ENCODE results near the gene ZNRF1. TPM values are rescaled to one million over a fixed set of nuclear protein-coding genes. Genes with fewer than 3 reads are reported as not detected.

The ZNRF1 gene
- total RNA-seq, 2 experiments from 2014 or later = 5.6 to 8.3 TPM

GRCh38 chr16:75027520-75028300 is 28.9 kb downstream of the ZNRF1 start:
- H3K27ac Mint-ChIP-seq = no peak overlapping the region
- H3K4me1 Mint-ChIP-seq = peaks cover 15% of the 10 kb centered on the region
- DNase-seq = no peak
- no peaks in the 10 kb centered on the region for H3K27me3 Mint-ChIP-seq
- no peak overlapping the region for H3K4me3 Mint-ChIP-seq
- peaks cover 2% of the 10 kb centered on the region for H3K9me3 Mint-ChIP-seq
- peaks cover 3% of the 10 kb centered on the region for H3K36me3 Mint-ChIP-seq

- H3K4me3 Mint-ChIP-seq = no peak overlapping the region
- DNase-seq = no peak
- no peak overlapping the region for H3K27ac Mint-ChIP-seq
- H3K36me3 Mint-ChIP-seq = no peaks in the 10 kb centered on the region
- H3K9me3 Mint-ChIP-seq = no peaks in the 10 kb centered on the region
- no peaks in the 10 kb centered on the region for H3K27me3 Mint-ChIP-seq
- H3K4me1 Mint-ChIP-seq = peaks cover 10% of the 10 kb centered on the region
Observed at GRCh38 chr16:75028544-75029135, 29.8 kb downstream of the ZNRF1 start.

- no peaks in the 10 kb centered on the region for H3K9me3 Mint-ChIP-seq
Observed at GRCh38 chr16:75029854-75030253, 31.0 kb downstream of the ZNRF1 start.

GRCh38 chr16:75032655-75033054 is 33.8 kb downstream of the ZNRF1 start:
- H3K4me3 Mint-ChIP-seq = no peak overlapping the region
- peaks cover 8% of the 10 kb centered on the region for H3K36me3 Mint-ChIP-seq
- peaks cover 2% of the 10 kb centered on the region for H3K9me3 Mint-ChIP-seq

More at GRCh38 chr16:75029854-75030253, 31.0 kb downstream of the ZNRF1 start:
- no peaks in the 10 kb centered on the region for H3K36me3 Mint-ChIP-seq
- H3K27ac Mint-ChIP-seq = no peak overlapping the region
- no peaks in the 10 kb centered on the region for H3K27me3 Mint-ChIP-seq
- peaks cover 3% of the 10 kb centered on the region for H3K4me1 Mint-ChIP-seq
- no peak overlapping the region for H3K4me3 Mint-ChIP-seq
- DNase-seq = no peak

DNA sequence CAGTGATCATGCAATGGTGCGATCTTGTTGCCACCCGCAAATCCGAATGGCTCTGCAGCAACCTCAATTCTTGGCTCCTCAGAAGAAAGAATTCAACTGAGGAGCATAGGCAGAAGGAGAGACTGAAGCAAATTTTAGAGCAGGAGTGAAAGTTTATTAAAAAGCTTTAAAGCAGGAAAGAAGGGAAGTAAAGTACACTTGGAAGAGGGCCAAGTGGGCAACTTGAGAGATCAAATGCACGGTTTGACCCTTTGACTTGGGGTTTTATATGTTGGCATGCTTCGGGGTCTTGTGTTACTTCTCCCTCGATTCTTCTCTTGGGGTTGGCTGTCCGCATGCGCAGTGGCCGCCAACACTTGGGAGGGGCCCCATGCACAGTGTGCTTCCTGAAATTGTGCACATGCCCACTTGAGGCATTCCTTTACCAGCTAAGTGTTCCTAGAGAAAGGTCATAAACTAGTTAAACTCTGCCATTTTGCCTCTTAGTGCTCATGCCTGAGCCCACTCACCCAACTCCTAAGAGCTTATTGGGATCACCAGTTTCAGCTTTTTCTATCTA is 36.7 kb downstream of the ZNRF1 start:
- Mint-ChIP-seq H3K4me1 (peaks cover 5% of the 10 kb centered on the region), H3K36me3 (peaks cover 19% of the 10 kb centered on the region), H3K27ac (no peak overlapping the region)

More at GRCh38 chr16:75032655-75033054, 33.8 kb downstream of the ZNRF1 start:
- H3K27me3 Mint-ChIP-seq = no peaks in the 10 kb centered on the region
- no peaks in the 10 kb centered on the region for H3K4me1 Mint-ChIP-seq
- no peak for DNase-seq
- no peak overlapping the region for H3K27ac Mint-ChIP-seq

DNA sequence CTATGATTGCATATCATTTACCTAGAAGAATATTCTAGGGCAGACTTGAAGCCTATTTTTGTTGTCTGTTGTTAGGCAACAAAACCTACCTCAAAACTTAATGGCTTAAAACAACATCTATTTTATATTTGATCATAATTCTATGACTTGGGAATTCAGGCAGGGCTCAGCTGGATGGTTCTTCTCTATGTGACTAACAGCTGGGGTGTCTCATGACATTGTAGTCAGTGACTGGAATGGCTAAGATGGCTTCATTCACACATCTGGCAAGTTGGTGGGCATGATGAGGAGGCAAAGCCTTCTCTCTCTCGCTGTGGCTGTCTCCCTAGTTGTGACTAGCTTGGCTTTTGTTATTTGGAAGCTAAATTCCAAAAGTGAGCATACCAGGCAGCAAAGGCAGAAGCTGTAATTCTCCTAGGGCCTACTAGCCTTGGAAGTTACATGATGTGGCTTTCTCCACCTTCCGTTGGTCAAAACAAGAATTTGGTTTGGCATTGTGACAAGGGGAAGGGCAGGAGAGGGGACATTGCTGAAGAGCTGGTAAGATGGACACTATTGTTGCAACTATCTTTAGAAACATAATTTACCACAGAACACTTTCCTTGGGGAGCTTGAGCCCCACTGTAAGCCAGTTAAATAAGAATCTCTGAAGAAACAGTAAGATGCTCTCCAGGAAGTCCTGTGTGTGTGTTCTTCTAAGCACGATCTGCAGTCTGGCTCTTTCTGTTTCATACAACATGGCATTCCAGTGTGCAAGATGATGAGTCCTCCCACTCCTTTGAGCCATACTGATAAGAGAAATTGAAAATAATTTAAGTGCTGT is 39.4 kb downstream of the ZNRF1 start:
- no peak overlapping the region for H3K4me3 Mint-ChIP-seq
- no peak overlapping the region for H3K27ac Mint-ChIP-seq
- DNase-seq = no peak
- H3K4me1 Mint-ChIP-seq = peaks cover 5% of the 10 kb centered on the region
- peaks cover 6% of the 10 kb centered on the region for H3K9me3 Mint-ChIP-seq
- no peaks in the 10 kb centered on the region for H3K27me3 Mint-ChIP-seq
- H3K36me3 Mint-ChIP-seq = peaks cover 19% of the 10 kb centered on the region

More for the DNA sequence above, 36.7 kb downstream of the ZNRF1 start:
- peaks cover 6% of the 10 kb centered on the region for H3K9me3 Mint-ChIP-seq
- H3K27me3 Mint-ChIP-seq = no peaks in the 10 kb centered on the region
- no peak overlapping the region for H3K4me3 Mint-ChIP-seq
- DNase-seq = no peak

- Mint-ChIP-seq H3K27me3 (no peaks in the 10 kb centered on the region), H3K27ac (no peak overlapping the region), H3K36me3 (peaks cover 19% of the 10 kb centered on the region), H3K4me3 (no peak overlapping the region), H3K4me1 (peaks cover 5% of the 10 kb centered on the region), H3K9me3 (peaks cover 6% of the 10 kb centered on the region)
- DNase-seq = no peak
Observed at GRCh38 chr16:75039941-75040340, 41.1 kb downstream of the ZNRF1 start.

- H3K27ac Mint-ChIP-seq = no peak overlapping the region
- no peak for DNase-seq
Observed at GRCh38 chr16:75042426-75043174, 43.8 kb downstream of the ZNRF1 start.

GRCh38 chr16:75043175-75043895 is 44.5 kb downstream of the ZNRF1 start:
- Mint-ChIP-seq H3K4me3 (no peak overlapping the region), H3K27me3 (no peaks in the 10 kb centered on the region), H3K36me3 (peaks cover 4% of the 10 kb centered on the region), H3K4me1 (peaks cover 5% of the 10 kb centered on the region), H3K27ac (no peak overlapping the region), H3K9me3 (no peaks in the 10 kb centered on the region)
- no peak for DNase-seq

More at GRCh38 chr16:75042426-75043174, 43.8 kb downstream of the ZNRF1 start:
- peaks cover 4% of the 10 kb centered on the region for H3K9me3 Mint-ChIP-seq
- H3K4me1 Mint-ChIP-seq = peaks cover 5% of the 10 kb centered on the region
- peaks cover 12% of the 10 kb centered on the region for H3K36me3 Mint-ChIP-seq
- H3K4me3 Mint-ChIP-seq = no peak overlapping the region
- H3K27me3 Mint-ChIP-seq = no peaks in the 10 kb centered on the region

- Mint-ChIP-seq H3K36me3 (no peaks in the 10 kb centered on the region), H3K27ac (no peak overlapping the region), H3K4me1 (no peaks in the 10 kb centered on the region), H3K4me3 (no peak overlapping the region), H3K9me3 (no peaks in the 10 kb centered on the region), H3K27me3 (no peaks in the 10 kb centered on the region)
- DNase-seq = no peak
Observed at GRCh38 chr16:75044800-75045361, 46.1 kb downstream of the ZNRF1 start.

- H3K27ac Mint-ChIP-seq = no peak overlapping the region
- no peaks in the 10 kb centered on the region for H3K36me3 Mint-ChIP-seq
- DNase-seq = no peak
- no peak overlapping the region for H3K4me3 Mint-ChIP-seq
- H3K27me3 Mint-ChIP-seq = no peaks in the 10 kb centered on the region
- H3K9me3 Mint-ChIP-seq = no peaks in the 10 kb centered on the region
- H3K4me1 Mint-ChIP-seq = no peaks in the 10 kb centered on the region
Observed at GRCh38 chr16:75045424-75045823, 46.6 kb downstream of the ZNRF1 start.

DNA sequence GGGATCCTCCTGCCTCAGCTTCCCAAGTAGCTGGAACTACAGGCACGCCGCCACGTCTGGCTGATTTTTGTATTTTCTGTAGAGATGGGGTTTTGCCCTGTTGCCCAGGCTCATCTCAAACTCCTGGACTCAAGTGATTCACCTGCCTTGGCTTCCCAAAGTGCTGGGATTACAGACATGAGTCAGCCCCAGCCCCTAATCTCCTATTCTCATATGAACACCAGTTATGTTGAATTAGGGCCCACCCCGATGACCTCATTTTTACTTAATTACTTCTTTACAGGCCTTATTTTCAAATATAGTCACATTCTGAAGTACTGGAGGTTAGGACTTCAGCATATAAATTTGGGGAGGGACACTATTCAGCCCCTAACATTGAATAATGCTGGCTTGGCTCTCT is 49.2 kb downstream of the ZNRF1 start:
- Mint-ChIP-seq H3K9me3 (no peaks in the 10 kb centered on the region), H3K27ac (no peak overlapping the region), H3K27me3 (no peaks in the 10 kb centered on the region), H3K4me3 (no peak overlapping the region), H3K4me1 (no peaks in the 10 kb centered on the region), H3K36me3 (no peaks in the 10 kb centered on the region)
- no peak for DNase-seq

DNA sequence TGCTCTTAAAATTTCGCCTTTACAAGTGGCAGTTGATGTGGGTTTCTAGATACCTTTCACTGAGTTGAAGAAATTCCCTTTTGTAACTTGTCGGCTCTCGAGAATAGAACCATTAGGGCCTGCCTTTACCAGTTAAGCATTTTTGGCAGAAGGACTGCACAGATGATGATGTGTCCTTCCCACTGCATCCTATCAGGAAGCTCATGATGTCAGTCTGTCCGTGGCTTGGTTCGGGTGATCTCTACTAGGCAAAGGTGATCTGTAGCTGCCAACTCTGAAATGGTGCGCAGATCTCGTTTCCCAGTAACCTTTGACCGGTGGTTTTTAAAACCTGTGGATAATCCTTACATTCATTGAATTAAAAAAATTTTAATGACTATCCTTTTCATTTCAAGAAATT is 49.7 kb downstream of the ZNRF1 start:
- Mint-ChIP-seq H3K4me3 (no peak overlapping the region), H3K4me1 (no peaks in the 10 kb centered on the region), H3K36me3 (no peaks in the 10 kb centered on the region), H3K27ac (no peak overlapping the region), H3K27me3 (no peaks in the 10 kb centered on the region), H3K9me3 (no peaks in the 10 kb centered on the region)
- no peak for DNase-seq

Measured in activated naive CD8-positive, alpha-beta T cell treated with anti-CD3 and anti-CD28 coated beads for 36 hours (primary cell).